ENCODE measurements around the gene RILPL2. TPM values are rescaled to one million over a fixed set of nuclear protein-coding genes. Genes with fewer than 3 reads are reported as not detected.

Gene RILPL2
- total RNA-seq, 1 donor from 2014 or later: 2.8 TPM

DNA sequence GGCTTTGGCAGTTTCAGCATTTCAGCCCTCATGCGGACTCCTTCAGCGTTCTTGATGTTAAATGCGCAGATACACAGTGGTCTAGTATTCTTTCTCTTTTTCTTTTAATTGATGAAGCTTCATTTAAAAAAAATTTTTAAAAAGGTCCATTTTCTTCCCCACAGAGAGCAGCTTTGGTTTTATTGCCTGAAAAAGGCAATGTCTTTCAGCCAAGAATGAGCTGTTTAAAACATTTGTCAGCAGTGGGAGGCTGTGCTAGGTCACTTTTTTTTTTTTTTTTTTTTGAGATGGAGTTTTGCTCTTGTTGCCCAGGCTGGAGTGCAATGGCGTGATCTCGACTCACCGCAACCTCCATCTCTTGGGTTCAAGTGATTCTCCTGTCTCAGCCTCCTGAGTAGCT, 39.1 kb downstream of the RILPL2 start:
- Mint-ChIP-seq H3K4me3 (ENCODE audit: low read depth) (no peak overlapping the region), H3K4me1 (ENCODE audit: low read depth) (peaks cover 10% of the 10 kb centered on the region), H3K27ac (peak overlapping the region; percentile 88), H3K27me3 (no peaks in the 10 kb centered on the region), H3K9me3 (ENCODE audit: low read depth) (no peaks in the 10 kb centered on the region), H3K36me3 (ENCODE audit: insufficient read depth) (peaks cover 23% of the 10 kb centered on the region)
- DNase-seq (ENCODE audit: low spot score, unreplicated experiment): no peak
- TF ChIP-seq, protein P1, sequence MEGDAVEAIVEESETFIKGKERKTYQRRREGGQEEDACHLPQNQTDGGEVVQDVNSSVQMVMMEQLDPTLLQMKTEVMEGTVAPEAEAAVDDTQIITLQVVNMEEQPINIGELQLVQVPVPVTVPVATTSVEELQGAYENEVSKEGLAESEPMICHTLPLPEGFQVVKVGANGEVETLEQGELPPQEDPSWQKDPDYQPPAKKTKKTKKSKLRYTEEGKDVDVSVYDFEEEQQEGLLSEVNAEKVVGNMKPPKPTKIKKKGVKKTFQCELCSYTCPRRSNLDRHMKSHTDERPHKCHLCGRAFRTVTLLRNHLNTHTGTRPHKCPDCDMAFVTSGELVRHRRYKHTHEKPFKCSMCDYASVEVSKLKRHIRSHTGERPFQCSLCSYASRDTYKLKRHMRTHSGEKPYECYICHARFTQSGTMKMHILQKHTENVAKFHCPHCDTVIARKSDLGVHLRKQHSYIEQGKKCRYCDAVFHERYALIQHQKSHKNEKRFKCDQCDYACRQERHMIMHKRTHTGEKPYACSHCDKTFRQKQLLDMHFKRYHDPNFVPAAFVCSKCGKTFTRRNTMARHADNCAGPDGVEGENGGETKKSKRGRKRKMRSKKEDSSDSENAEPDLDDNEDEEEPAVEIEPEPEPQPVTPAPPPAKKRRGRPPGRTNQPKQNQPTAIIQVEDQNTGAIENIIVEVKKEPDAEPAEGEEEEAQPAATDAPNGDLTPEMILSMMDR (IDR thresholded peaks at IDR 0.05; ENCODE audit: unreplicated experiment): no peak

DNA sequence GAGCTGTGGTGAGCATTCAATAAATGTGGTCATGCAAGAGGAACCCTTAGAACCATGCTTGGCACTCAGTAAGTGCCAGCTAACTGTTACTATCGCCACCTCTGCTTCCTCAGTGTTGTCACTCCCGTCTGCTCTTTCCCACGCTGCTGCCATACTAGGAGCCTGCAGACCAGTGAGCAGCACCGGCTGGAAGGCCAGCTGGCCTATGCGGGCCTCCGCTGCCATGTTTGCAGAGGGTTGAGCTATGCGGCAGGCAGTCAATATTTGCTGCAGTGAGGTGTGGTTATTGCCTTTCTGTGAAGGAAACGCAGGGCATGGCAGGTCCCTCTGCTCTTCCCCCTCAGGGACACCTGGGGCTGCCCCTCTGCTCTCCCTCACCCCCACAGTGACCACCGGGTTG, 39.5 kb downstream of the RILPL2 start:
- Mint-ChIP-seq H3K9me3 (ENCODE audit: low read depth) (no peaks in the 10 kb centered on the region), H3K4me3 (ENCODE audit: low read depth) (no peak overlapping the region), H3K36me3 (ENCODE audit: insufficient read depth) (peaks cover 23% of the 10 kb centered on the region), H3K27ac (peak overlapping the region; percentile 88), H3K4me1 (ENCODE audit: low read depth) (peaks cover 10% of the 10 kb centered on the region), H3K27me3 (no peaks in the 10 kb centered on the region)
- TF ChIP-seq, protein P1 (IDR thresholded peaks at IDR 0.05; ENCODE audit: unreplicated experiment): no peak
- peak; percentile 12 for DNase-seq (ENCODE audit: low spot score, unreplicated experiment)

DNA sequence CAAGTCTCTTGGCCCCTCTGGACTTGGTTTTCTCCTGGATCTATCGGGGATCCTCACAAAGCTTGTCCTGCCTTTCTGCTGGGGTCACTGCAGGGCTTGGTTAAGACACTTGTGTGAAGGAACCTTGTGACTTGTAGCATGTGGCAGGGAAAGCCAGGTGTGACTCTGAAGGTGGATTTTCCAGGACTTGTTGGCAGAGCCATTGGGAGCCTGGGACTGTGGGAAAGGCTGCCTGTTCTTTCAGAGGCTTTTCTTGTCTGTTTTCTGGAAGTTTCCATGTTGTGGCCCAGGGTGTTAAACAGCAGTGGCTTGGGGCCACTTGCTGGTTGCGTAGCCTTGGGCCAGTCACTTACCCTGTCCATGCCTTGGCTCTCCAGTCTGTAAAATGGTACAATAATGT, 39.9 kb downstream of the RILPL2 start:
- no peak for DNase-seq (ENCODE audit: low spot score, unreplicated experiment)
- peaks cover 26% of the 10 kb centered on the region for H3K36me3 Mint-ChIP-seq (ENCODE audit: insufficient read depth)
- TF ChIP-seq, protein P1 (IDR thresholded peaks at IDR 0.05; ENCODE audit: unreplicated experiment): no peak
- no peak overlapping the region for H3K4me3 Mint-ChIP-seq (ENCODE audit: low read depth)
- H3K27ac Mint-ChIP-seq: peak overlapping the region; percentile 88
- H3K9me3 Mint-ChIP-seq (ENCODE audit: low read depth): no peaks in the 10 kb centered on the region
- H3K4me1 Mint-ChIP-seq (ENCODE audit: low read depth): peaks cover 10% of the 10 kb centered on the region
- H3K27me3 Mint-ChIP-seq: no peaks in the 10 kb centered on the region

DNA sequence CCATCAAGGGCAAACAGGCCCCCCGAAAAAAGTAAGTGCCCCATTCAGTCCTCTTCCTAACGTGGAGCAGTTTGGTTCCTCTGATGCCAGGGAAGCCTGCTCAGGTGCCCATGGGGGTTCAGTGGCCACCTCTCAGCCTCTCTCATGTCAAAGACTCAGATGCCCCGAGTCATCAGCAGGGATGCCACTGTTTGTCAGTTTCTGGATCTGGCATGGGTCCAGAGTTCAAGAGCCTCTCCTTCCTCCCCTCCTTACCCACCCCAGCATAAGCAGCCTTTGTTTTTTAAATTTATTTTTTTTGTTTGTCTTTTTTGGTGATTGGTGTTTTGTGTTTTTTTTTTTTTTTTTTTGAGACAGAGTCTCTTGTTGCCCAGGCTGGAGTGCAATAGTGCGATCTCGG, 41.2 kb downstream of the RILPL2 start:
- DNase-seq (ENCODE audit: low spot score, unreplicated experiment): no peak
- no peaks in the 10 kb centered on the region for H3K27me3 Mint-ChIP-seq
- TF ChIP-seq, protein P1 (IDR thresholded peaks at IDR 0.05; ENCODE audit: unreplicated experiment): no peak
- peaks cover 14% of the 10 kb centered on the region for H3K4me1 Mint-ChIP-seq (ENCODE audit: low read depth)
- H3K4me3 Mint-ChIP-seq (ENCODE audit: low read depth): no peak overlapping the region
- no peaks in the 10 kb centered on the region for H3K9me3 Mint-ChIP-seq (ENCODE audit: low read depth)
- peaks cover 27% of the 10 kb centered on the region for H3K36me3 Mint-ChIP-seq (ENCODE audit: insufficient read depth)
- no peak overlapping the region for H3K27ac Mint-ChIP-seq

DNA sequence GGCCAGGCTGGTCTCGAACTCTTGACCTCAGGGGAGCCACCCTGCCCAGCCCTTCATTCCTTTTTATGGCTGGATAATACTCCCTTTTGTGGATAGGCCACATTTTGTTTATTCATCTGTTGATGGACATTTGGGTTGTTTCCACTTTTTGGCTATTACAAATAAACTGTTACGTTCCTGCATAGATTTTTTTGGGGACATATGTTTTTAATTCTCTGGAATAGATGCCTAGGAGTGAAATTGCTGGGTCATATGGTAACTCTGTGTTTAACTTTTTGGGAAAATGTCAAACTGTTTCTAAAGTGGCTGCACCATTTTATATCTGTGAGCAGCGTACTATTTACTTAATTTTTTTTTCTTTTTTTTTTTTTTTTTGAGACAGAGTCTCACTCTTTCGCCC, 42.7 kb downstream of the RILPL2 start:
- Mint-ChIP-seq H3K4me1 (ENCODE audit: low read depth) (peaks cover 19% of the 10 kb centered on the region), H3K27ac (no peak overlapping the region), H3K27me3 (no peaks in the 10 kb centered on the region), H3K9me3 (ENCODE audit: low read depth) (no peaks in the 10 kb centered on the region), H3K4me3 (ENCODE audit: low read depth) (no peak overlapping the region), H3K36me3 (ENCODE audit: insufficient read depth) (peaks cover 24% of the 10 kb centered on the region)
- DNase-seq (ENCODE audit: low spot score, unreplicated experiment): no peak
- TF ChIP-seq, protein P1 (IDR thresholded peaks at IDR 0.05; ENCODE audit: unreplicated experiment): no peak
